DMS79 treated with DMSO at 0.1 percent for 48 hours (cell line): Measurements from ENCODE around the gene DEK.
"Not testable (repeated sequence)": the region's sequence is repeated elsewhere in the genome, so short reads cannot be mapped to it uniquely, and the experiment has no call there.

Experiments used
- DNase-seq: peaks from one replicate; lab custom pipeline; 2025; lab: John Stamatoyannopoulos, UW

DEK gene

DNA sequence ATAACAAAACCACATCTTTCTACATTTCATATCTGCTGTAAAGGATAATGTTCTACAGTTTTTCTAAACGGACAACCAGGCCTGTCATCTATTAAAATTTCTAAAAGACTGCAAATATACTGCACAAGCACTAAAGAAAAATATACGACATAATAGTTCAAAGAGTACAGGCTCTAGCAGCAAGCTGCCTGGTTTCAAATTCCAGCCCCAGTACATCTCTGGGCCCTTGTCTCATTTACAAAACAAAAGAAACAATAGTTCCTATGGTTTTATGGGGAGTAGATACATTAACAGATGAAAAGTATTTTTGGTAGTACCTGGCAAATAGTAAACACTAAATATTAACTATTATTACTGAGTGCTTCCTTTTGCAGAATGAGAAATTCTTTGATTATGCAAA lies 24.1 kb downstream of the DEK start:
- DNase-seq, result no peak

DNA sequence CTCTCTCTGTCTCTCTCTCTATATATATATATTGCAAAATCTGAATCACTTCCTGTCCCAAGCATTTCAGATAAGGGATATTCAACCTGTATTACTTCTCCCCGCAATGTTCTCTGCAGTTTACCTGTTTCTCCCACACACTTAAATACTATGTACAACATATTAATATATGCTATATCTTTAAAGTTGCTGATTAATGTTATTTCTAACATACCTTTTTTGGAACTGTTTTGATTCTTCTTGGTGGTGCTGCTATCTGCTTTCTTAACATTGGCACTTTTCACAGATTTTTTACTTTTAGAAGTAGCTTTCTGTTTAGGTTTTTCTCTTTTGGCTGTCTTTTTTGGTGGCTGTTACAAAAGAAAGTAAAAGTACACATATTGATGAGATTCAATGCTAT lies 27.2 kb downstream of the DEK start:
- no peak for DNase-seq

DNA sequence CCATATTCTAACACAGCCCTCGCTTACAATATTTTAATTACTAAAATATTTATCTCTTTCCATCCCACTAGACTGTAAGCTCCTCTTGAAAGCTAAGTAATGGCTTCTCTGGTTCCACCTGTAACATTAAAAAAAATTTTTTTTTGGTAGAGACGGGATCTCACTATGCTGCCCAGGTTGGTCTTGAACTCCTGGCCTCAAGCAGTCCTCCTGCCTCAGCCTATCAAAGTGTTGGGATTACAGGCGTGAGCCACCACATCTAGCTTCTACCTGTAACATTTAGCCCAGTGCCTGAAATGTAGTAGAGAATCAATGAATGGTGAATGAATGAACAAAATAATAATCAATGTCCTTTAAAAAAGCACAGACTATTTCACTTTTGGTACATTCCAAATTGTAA lies 28.8 kb downstream of the DEK start:
- no peak for DNase-seq

DNA sequence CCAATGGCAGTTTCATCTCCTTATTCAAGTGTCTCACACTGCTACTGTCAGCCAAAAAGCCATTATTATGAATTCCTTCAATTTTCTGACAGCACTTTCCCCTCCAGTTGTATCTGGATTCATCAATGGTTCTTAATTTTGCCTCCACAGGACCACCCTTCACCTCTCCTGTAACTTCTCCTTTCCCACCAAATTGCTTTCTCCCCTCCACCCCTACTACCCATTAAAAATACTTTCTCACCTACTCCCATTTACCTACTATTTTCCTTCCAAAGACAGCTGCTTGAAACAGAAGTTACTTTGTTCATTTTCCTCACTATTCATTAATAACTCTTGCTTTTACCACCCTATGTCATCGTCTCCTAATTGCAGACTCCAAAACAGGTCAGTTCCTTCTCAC lies 29.8 kb downstream of the DEK start:
- DNase-seq, result no peak

DNA sequence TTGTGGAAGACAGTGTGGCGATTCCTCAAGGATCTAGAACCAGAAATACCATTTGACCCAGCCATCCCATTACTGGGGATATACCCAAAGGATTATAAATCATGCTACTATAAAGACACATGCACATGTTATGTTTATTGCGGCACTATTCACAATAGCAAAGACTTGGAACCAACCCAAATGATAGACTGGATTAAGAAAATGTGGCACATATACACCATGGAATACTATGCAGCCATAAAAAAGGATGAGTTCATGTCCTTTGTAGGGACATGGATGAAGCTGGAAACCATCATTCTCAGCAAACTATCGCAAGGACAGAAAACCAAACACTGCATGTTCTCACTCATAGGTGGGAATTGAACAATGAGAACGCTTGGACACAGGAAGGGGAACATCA lies 30.6 kb downstream of the DEK start:
- DNase-seq, result not testable (repeated sequence)

DNA sequence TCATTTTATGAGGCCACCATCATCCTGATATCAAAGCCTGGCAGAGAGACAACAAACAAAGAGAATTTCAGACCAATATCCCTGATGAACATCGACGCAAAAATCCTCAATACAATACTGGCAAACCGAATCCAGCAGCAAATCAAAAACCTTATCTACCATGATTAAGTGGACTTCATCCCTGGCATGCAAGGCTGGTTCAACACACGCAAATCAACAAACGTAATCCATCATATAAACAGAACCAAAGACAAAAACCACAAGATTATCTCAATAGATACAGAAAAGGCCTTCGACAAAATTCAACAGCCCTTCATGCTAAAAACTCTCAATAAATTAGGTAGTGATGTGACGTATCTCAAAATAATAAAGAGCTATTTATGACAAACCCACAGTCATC lies 32.5 kb downstream of the DEK start:
- DNase-seq, result not testable (repeated sequence)

DNA sequence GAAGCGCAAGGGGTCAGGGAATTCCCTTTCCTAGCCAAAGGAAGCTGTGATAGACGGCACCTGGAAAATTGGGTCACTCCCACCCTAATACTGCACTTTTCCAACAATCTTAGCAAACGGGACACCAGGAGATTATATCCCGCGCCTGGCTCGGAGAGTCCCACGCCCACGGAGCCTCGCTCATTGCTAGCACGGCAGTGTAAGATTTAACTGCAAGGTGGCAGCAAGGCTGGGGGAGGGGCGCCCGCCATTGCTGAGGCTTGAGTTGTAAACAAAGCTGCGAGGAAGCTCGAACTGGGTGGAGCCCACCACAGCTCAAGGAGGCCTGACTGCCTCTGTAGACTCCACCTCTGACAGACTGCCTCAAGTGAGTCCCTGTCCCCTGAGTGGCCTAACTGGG lies 35.7 kb downstream of the DEK start:
- not testable (repeated sequence) for DNase-seq

DNA sequence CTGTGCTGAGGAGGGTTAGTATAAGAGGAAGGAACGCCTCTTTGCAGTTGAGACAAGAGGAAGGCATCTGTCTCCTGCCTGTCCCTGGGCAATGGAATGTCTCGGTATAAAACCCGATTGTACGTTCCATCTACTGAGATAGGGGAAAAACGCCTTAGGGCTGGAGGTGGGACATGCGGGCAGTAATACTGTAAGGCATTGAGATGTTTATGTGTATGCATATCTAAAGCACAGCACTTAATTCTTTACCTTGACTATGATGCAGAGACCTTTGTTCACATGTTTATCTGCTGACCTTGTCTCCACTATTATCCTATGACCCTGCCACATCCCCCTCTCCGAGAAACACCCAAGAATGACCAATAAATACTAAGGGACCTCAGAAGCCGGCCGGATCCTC lies 37.2 kb downstream of the DEK start:
- DNase-seq, result not testable (repeated sequence)

DNA sequence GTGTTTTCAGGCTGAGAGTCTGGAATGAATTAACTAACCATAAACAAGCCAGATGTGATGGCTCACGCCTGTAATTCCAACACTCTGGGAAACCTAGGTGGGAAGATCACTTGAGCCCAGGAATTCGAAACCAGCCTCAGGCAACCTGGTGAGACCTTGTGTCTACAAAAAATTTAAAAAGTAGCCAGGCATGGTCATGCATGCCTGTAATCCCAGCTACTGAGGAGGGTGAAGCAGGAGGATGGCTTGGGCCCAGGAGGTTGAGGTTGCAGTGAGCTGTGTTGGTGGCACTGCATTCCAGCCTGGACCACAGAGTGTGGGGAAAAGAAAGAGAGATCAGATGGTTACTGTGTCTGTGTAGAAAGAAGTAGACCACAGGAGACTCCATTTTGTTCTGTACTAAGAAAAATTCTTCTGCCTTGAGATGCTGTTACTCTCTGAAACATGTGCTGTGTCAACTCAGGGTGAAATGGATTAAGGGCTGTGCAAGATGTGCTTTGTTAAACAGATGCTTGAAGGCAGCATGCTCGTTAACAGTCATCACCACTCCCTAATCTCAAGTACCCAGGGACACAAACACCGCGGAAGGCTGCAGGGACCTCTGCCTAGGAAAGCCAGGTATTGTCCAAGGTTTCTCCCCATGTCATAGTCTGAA lies 37.8 kb downstream of the DEK start:
- DNase-seq, result not testable (repeated sequence)

DNA sequence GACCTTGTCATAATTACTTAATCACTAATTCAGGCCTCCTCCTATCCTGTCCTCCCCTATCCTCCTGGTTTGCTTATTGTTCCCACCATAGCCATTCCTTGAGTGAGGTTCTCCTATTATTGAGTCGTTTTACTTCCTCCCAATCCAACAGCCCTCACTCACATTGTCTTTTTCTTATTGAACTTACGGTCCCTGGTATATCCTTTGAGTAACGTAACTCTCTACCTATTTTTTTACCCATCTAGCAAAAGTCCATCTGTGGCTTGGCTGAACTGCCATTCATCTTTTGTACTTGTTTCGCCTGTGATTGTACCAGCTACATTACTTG lies 43.1 kb downstream of the DEK start:
- no peak for DNase-seq

DNA sequence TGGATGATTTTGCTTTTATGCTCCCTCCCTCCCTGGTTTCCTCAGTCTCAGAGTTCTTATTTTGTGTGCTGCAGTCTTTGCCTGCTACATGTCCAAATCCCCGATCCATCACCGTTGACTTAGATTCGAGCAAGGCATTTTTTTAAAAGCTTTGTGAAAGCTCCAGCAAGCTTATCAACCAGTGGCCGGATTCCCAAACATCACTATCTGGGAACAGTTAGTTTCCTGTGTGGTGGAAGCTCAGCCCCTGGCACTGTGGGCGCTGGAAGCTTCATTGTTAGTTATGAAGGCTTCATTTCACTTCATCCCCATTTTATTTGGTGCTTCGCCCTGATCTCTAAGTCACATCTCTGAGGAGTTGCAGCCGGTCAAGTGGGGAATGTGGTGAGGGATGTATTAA lies 44.7 kb downstream of the DEK start:
- DNase-seq, result no peak

DNA sequence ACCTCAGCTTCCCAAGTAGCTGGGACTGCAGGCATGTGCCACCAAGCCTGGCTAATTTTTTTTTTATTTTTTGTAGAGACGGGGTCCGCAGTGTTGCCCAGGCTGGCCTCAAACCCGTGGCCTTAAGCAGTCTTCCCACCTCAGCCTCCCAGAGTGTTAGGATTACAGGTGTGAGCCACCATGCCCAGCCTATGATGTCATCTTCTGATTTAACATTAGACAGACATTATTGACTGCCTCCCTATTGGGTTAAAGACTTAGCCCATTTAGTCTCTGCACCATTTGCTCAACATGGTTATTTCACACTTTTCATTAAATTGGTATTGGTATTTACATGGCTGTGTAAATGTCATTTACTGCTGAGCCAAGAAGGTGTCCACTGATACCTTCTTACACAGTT lies 46.1 kb downstream of the DEK start:
- DNase-seq, result no peak

DNA sequence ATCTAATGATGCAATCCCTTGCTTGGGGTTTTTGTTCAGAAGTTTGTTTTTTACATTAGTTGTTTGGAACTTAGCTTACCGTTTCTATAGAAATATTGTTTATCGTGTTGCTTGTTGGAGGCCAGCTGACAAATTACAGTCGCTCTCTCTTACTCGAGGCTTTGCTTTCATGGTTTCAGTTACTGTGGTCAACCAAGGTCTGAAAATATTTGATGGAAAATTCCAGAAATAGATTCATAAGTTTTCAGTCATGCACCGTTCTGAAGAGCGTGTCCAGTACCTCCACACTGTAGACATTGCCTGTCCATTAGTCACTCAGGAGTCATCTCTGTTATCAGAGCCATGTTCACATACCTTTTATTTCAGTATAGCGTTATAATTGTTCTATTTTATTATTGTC lies 47.9 kb downstream of the DEK start:
- no peak for DNase-seq

DNA sequence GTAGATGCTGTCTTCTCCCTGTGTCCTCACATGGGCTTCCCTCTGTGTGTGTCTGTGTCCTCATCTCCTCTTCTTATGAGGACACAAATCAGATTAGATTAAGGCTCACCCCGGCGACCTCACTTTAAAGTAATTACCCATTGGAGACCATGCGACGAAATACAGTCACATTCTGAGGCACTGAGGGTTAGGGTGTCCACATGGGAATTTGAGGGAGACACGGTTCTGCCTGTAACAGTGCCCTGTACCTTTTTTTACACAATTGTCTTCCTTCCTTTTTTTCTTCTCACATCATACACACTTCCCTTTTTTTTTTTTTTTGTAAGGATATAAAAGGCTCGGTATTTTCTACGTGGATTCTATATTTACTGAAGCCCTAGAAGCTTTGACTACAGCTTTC lies 48.9 kb downstream of the DEK start:
- DNase-seq, result no peak

DNA sequence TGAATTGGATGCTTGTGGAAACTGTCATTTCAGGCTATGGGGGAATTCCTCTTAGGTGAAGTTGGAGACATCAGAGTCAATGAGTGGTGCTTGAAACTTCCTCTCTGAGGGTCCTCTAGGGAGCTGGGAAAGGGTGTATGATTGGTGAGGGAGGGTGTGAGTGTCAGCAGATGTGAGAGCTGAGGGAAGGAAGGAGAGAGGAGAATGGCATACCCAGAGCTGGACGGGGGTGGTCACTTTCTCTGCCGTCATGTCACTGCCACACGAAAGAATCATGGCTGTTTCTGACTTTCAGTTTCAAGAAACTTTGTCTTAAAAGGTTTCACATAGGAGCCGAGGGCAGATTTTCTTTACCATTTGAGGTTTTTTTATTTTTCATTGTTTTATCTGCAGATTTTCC lies 50.3 kb downstream of the DEK start:
- no peak for DNase-seq

DNA sequence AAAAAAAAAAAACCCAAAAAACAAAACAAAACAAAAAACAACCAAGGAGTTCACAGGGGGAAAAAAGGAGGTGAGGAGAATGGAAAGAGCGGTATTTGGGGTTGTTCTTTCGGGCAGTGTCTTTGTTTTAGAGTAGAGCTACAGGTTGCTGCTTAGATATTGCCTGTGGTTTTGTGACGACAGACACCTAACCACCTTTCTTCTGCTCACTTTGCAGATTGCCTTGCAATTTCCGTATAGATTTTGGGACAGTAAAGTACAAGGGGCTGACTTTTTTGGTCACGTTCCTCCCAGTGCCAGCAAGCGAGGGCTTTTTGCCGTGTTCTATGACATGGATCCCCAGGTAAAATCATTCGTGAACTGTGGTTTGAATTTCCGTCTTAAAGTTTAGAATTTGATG lies 50.9 kb downstream of the DEK start:
- DNase-seq, result no peak

DNA sequence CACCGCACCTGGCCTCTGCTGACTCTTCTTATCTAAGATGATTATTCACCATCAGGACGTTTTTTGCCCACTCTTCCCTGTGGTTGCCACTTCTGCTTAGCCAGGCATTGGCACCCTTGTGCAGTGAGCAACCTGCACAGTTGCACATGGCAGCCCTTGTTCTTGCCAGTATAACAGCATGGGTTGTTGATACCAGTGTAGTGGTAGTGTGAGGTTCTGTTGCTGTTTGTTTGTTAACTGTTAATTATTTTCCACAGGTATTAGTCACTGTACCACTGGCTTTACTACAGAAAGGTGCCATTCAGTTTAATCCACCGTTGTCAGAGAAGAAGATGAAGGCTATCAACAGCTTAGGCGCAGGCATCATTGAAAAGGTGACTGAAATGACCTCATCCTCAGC lies 52.1 kb downstream of the DEK start:
- DNase-seq, result no peak

DNA sequence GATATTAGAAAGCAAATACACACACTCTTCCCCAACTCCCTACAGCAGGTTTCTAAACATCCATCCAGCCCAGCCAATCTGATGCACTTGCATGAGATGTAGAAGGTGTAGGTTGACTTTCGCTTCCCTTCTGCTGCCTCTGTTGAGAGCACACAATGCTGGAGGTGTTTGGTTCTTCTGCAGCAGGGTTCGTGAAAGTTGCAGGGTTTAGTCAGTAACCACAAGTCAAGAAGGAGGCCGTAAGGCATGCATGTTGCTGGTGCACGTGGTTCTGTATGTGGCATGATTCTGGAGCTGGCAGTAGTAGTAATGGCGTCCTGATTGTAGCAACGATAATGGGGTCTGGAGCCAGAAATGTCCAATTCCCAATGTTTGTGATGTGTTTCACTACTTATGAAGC lies 53.0 kb downstream of the DEK start:
- no peak for DNase-seq

DNA sequence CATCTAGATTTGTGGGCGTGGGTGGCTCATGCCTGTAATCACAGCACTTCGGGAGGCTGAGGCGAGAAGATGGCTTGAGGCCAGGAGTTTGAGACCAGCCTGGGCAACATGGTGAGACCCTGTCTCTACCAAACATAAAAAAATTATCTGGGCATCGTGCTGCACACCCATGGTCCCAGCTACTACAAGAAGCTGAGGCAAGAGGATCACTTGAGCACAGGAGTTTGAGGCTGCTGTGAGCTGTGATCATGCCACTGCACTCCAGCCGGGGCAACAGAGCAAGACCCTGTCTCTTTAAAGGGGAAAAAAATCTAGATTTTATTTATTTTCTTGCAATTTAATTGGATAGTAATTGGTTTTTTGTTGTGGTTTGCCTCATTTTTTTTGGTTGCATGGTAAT lies 53.6 kb downstream of the DEK start:
- DNase-seq, result no peak

DNA sequence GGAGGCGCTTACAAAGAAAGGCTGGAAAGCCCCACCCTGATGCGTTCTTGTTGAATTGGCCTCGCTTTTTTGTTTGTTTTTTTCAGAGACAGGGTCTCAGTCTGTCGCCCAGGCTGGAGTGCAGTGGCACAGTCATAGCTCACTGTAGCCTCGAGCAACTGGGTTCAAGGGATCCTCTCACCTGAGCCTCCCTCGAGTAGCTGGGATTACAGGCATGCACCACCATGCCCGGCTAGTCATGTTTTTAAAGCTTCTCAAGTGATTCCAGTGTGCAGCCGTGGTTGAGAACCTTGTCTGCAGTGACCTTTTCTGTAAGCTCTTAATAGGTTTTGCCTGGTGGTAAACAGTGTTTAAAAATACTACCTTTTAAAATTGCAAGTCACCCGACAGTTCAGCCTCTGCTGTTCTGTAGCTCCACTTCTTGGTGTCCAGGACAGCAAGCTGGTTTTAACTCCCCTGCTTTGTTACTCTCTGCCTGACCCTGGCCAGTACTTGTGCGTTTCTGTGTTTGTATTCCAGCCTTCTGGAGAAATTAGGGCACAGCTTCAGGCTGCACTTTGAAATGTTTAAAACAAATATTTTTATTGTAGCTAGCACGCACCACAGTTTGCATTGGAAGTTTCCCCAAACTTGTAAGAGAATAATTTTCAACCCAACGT lies 54.7 kb downstream of the DEK start:
- DNase-seq, result no peak

DNA sequence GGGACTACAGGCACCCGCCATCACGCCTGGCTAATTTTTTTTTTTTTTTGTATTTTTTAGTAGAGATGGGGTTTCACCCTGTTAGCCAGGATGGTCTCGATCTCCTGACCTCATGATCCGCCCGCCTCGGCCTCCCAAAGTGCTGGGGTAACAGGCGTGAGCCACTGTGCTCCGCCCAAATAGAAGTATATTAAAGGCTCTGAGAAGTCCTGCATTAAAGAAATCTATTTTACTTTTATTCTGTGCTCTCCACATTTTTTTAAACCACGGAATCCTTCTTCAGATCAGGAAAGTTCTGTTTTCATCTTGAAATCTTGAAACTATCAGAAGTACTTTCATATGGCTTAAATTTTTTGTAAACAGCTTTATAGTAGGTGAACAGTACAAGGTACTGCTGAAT lies 55.6 kb downstream of the DEK start:
- not testable (repeated sequence) for DNase-seq

DNA sequence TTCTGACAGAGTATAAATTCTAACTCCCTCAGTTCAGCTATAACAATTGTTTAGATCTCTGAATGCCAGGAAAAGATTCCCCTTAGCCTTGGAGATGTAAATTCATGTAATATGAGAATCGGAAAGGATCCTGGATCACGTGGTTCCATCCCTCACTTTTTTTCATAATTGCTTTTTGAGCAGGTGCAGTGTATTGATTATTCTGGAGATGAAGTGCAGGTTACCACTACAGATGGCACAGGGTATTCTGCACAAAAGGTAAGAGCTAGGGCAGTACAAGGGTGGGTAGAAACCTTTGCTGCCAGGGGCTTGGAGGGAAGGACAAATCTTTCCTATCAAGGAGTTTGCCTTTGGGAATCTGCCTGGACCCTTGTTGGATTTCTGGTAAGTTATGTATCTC lies 56.4 kb downstream of the DEK start:
- DNase-seq, result peak; percentile 73

DNA sequence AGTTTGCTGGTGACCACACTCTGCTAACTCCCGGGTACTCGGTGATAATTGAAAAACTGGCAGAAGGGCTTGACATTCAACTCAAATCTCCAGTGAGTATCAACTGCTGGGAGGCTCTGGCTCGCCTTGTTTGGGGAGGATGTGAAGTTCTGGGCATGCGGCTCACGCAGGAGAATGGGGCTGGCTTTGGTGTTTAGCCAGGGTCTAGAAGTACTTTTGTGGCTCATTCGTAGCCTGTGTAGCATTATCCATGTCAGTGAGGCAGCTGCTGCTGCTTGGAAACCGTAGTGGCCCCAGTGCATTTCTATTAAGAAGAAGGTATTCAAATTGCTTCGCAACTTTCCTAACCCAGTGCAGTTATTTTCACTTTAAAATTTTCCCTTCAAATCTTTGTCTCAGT lies 56.9 kb downstream of the DEK start:
- DNase-seq, result peak; percentile 74

DNA sequence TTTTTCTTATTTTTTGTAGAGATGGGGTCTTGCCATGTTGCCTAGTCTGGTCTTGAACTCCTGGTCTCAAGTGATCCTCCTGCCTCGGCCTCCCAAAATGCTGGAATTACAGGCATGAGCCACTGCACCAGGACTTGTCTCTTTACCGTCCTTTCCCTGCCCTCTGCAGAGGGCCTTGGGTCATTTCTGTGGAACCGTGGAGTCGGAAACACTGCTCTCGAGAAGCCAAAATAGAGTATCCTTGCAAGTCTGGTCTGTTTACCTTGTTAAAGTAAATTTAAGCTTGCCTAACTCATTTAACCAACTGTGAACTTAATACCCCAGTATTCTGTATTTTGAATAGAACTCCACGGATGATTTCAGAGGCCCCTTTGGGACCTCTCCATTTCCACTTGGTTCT lies 57.7 kb downstream of the DEK start:
- peak; percentile 76 for DNase-seq
